GM12878 (cell line): Measurements from ENCODE around the gene PDF. TPM values are rescaled to one million over a fixed set of nuclear protein-coding genes. Genes with fewer than 3 reads are reported as not detected.

Source experiments
- BHLHE40 ChIP-seq, 2 experiments: fragments of 450-650 bp in 1 of 2; IDR thresholded peaks; 2 replicates each; pipeline ENCODE4 v1.6.1; 2011 to 2017; ENCODE audit warnings: low read depth in 2 of 2, borderline replicate concordance in 1 of 2, improper control_type of control experiment in 1 of 2, low read length in 1 of 2, mild to moderate bottlenecking in 1 of 2
- ESRRA ChIP-seq: IDR thresholded peaks from 2 replicates; pipeline ENCODE4 v1.6.1; 2012; ENCODE audit warnings: mild to moderate bottlenecking, low read length, improper control_type of control experiment
- IRF4 ChIP-seq: IDR thresholded peaks from 2 replicates; pipeline ENCODE4 v1.6.1; 2011; ENCODE audit warnings: low read depth, low read length
- NFYA ChIP-seq: IDR thresholded peaks from 2 replicates; pipeline ENCODE4 v1.6.1; 2011; ENCODE audit warnings: low read depth, mild to moderate bottlenecking, low read length, improper control_type of control experiment, borderline replicate concordance
- NKRF ChIP-seq: fragments of 450-650 bp; conservative IDR thresholded peaks from 2 replicates; pipeline ENCODE4 v1.6.1; 2017; ENCODE audit warnings: mild to moderate bottlenecking, moderate library complexity
- PAX8 ChIP-seq: fragments of 450-650 bp; IDR thresholded peaks from 2 replicates; pipeline ENCODE4 v1.6.1; 2017; ENCODE audit warnings: mild to moderate bottlenecking, moderate library complexity
- POU2F2 ChIP-seq: IDR thresholded peaks from 3 replicates; pipeline ENCODE4 v1.6.1; 2011; ENCODE audit warnings: low read depth, mild to moderate bottlenecking, low read length, borderline replicate concordance
- SIX5 ChIP-seq: IDR thresholded peaks from 2 replicates; pipeline ENCODE4 v1.6.1; 2011; ENCODE audit warnings: mild to moderate bottlenecking, low read depth, low read length, moderate library complexity; ENCODE audit not compliant: severe bottlenecking
- STAT1 ChIP-seq: fragments of 450-650 bp; conservative IDR thresholded peaks from 2 replicates; pipeline ENCODE4 v1.6.1; 2014; ENCODE audit warnings: antibody characterized with exemption, mild to moderate bottlenecking
- STAT3 ChIP-seq: IDR thresholded peaks from 2 replicates; pipeline ENCODE4 v1.6.1; 2011; ENCODE audit warnings: low read depth, low read length, improper control_type of control experiment
- SUZ12 ChIP-seq: fragments of 200-600 bp; sonication (generic); IDR thresholded peaks from one replicate; pipeline ENCODE4 v1.6.1; 2018; ENCODE audit warnings: antibody characterized with exemption, mild to moderate bottlenecking; ENCODE audit not compliant: unreplicated experiment
- ZBTB33 ChIP-seq: fragments of 450-650 bp; IDR thresholded peaks from 2 replicates; pipeline ENCODE4 v1.6.1; 2017; ENCODE audit warnings: mild to moderate bottlenecking
- polyA plus RNA-seq, 11 experiments: library from polyadenylated mRNA; depleted of rRNA in 4 of 11; unstranded in 6 of 11; stranded (reverse) in 5 of 11; fragments of >200 nt; fragmentation: Nextera tagmentation in 4 of 11; fragmentation: Illumina TruSeq in 1 of 11; extraction: Ambion mirVana in 4 of 11; extraction: Trizol in 1 of 11; gene quantifications; 1 replicate in 1 of 11; 2 replicates in 10 of 11; pipeline versions ENCODE4 v1.2.1 to v1.2.3, GENCODE V29; 2011 to 2016; ENCODE audit warnings: inconsistent platforms in 2 of 11, missing spikeins in 2 of 11, low read depth in 1 of 11
- total RNA-seq, 4 experiments: library from RNA; depleted of rRNA in 3 of 4; stranded (reverse); fragments of >200 nt in 3 of 4; fragmentation: Illumina TruSeq in 1 of 4; extraction: Trizol in 1 of 4; gene quantifications; 2 replicates each; pipeline versions ENCODE4 v1.2.1 to v1.2.3, GENCODE V29; 2013 to 2021
- TF ChIP-seq, protein P1 (sequence below): fragments of 450-650 bp; IDR thresholded peaks from 2 replicates; pipeline ENCODE4 v1.6.1; 2018; ENCODE audit warnings: borderline replicate concordance, mild to moderate bottlenecking; ENCODE audit not compliant: partially characterized antibody
- TF ChIP-seq, protein P2 (sequence below): IDR thresholded peaks from 2 replicates; pipeline ENCODE4 v1.6.1; 2012; ENCODE audit warnings: mild to moderate bottlenecking, low read depth, low read length
- TF ChIP-seq, protein P3 (sequence below): fragments of 450-650 bp; IDR thresholded peaks from 2 replicates; pipeline ENCODE4 v1.6.1; 2018; ENCODE audit warnings: mild to moderate bottlenecking, low read depth, moderate library complexity; ENCODE audit not compliant: partially characterized antibody

Gene PDF
- total and polyA plus RNA-seq, 10 of the 15 experiments (the other 5 are each of a cell fraction or from before 2014, with no cell fraction given) = 0.13 to 44.1 (median 16.7) TPM

DNA sequence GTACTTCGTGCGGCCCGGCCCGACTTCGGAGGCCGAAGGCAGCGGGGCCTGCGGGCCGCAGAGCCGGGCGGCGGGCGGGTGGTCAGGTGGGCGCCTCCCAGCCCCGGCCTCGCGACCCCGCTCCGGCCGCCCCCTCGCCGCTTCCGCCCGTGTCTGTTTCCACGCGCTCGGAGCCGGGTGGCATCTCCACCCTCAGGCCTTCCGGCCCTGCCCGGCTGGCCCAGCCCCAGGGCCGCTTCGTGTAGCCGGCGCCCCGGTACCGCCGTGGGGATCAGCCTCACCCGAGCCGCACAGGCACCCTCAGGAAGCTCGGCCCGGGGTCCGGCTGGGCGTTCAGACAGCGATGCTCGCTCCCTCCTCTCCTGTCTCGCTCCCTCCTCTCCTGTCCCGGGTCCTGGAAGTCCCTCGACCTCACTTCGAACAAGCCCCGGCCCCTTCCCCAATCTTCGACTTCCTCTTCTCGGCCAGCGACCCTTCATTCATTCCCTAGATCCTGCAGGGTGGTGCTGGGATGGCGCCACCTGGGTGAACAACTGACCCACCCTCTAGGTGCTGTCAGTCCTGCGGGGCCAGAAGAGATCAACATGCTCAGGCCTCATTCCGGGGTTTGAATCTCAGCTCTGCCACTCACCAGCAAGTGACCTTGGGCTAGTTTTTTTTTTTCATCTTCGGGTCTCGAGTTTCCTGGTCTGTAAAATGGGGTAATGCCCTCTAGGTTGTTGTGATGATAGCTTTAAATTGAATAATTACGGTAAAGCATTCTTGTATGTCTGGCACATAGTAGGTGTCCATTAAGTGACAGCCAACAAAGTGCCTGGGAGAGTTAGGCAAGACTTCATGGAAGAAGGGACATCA, 18.6 kb downstream of the PDF start (continued):
- TF ChIP-seq NFYA (no peak), ZBTB33 (no peak), IRF4 (no peak), PAX8 (no peak), STAT3 (no peak), BHLHE40 (IDR thresholded peaks at IDR 0.05; ENCODE audit: borderline replicate concordance in 1 of 2, low read depth in 2 of 2, low read length in 1 of 2) (peak in 1 of 2 experiments; percentile 36; a peak in 1 of 4 replicates), STAT1 (no peak), SUZ12 (no peak), SIX5 (no peak), POU2F2 (no peak), NKRF (peak; percentile 54; the same call in 1 of the 2 replicates), ESRRA (no peak)
- TF ChIP-seq, protein P1, sequence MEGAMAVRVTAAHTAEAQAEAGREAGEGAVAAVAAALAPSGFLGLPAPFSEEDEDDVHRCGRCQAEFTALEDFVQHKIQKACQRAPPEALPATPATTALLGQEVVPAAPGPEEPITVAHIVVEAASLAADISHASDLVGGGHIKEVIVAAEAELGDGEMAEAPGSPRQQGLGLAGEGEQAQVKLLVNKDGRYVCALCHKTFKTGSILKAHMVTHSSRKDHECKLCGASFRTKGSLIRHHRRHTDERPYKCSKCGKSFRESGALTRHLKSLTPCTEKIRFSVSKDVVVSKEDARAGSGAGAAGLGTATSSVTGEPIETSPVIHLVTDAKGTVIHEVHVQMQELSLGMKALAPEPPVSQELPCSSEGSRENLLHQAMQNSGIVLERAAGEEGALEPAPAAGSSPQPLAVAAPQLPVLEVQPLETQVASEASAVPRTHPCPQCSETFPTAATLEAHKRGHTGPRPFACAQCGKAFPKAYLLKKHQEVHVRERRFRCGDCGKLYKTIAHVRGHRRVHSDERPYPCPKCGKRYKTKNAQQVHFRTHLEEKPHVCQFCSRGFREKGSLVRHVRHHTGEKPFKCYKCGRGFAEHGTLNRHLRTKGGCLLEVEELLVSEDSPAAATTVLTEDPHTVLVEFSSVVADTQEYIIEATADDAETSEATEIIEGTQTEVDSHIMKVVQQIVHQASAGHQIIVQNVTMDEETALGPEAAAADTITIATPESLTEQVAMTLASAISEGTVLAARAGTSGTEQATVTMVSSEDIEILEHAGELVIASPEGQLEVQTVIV = no peak
- TF ChIP-seq, protein P2, sequence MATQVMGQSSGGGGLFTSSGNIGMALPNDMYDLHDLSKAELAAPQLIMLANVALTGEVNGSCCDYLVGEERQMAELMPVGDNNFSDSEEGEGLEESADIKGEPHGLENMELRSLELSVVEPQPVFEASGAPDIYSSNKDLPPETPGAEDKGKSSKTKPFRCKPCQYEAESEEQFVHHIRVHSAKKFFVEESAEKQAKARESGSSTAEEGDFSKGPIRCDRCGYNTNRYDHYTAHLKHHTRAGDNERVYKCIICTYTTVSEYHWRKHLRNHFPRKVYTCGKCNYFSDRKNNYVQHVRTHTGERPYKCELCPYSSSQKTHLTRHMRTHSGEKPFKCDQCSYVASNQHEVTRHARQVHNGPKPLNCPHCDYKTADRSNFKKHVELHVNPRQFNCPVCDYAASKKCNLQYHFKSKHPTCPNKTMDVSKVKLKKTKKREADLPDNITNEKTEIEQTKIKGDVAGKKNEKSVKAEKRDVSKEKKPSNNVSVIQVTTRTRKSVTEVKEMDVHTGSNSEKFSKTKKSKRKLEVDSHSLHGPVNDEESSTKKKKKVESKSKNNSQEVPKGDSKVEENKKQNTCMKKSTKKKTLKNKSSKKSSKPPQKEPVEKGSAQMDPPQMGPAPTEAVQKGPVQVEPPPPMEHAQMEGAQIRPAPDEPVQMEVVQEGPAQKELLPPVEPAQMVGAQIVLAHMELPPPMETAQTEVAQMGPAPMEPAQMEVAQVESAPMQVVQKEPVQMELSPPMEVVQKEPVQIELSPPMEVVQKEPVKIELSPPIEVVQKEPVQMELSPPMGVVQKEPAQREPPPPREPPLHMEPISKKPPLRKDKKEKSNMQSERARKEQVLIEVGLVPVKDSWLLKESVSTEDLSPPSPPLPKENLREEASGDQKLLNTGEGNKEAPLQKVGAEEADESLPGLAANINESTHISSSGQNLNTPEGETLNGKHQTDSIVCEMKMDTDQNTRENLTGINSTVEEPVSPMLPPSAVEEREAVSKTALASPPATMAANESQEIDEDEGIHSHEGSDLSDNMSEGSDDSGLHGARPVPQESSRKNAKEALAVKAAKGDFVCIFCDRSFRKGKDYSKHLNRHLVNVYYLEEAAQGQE = no peak
- TF ChIP-seq, protein P3, sequence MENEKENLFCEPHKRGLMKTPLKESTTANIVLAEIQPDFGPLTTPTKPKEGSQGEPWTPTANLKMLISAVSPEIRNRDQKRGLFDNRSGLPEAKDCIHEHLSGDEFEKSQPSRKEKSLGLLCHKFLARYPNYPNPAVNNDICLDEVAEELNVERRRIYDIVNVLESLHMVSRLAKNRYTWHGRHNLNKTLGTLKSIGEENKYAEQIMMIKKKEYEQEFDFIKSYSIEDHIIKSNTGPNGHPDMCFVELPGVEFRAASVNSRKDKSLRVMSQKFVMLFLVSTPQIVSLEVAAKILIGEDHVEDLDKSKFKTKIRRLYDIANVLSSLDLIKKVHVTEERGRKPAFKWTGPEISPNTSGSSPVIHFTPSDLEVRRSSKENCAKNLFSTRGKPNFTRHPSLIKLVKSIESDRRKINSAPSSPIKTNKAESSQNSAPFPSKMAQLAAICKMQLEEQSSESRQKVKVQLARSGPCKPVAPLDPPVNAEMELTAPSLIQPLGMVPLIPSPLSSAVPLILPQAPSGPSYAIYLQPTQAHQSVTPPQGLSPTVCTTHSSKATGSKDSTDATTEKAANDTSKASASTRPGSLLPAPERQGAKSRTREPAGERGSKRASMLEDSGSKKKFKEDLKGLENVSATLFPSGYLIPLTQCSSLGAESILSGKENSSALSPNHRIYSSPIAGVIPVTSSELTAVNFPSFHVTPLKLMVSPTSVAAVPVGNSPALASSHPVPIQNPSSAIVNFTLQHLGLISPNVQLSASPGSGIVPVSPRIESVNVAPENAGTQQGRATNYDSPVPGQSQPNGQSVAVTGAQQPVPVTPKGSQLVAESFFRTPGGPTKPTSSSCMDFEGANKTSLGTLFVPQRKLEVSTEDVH = no peak
